Lung (tissue), 12 donors: Measurements from ENCODE around the gene ADK. TPM values are rescaled to one million over a fixed set of nuclear protein-coding genes. Genes with fewer than 3 reads are reported as not detected.

Experiments used
- ATAC-seq: fragments of 200-7000 bp; cut with Tn5 transposase; one replicate; pipeline ENCODE4 v1.9.1; 2020; ENCODE audit warnings: moderate number of reproducible peaks; ENCODE audit not compliant: insufficient read depth, low FRiP score
- DNase-seq, 3 donors: peaks; one replicate each; pipeline ENCODE4 v3.0.0-alpha.2; 2013 to 2017
- H3K27ac ChIP-seq, 2 donors: one replicate each; pipeline ENCODE4 v1.5.1; 2013; ENCODE audit warnings: mild to moderate bottlenecking in 2 of 2, moderate library complexity in 2 of 2, control low read depth in 1 of 2, inconsistent platforms in 1 of 2, low read depth in 1 of 2, low read length in 1 of 2
- H3K27me3 ChIP-seq, 3 donors: one replicate each; pipeline ENCODE4 v1.5.1; 2013; ENCODE audit warnings: low read length in 2 of 3; ENCODE audit not compliant: control insufficient read depth in 3 of 3, insufficient read depth in 3 of 3
- H3K36me3 ChIP-seq, 4 donors: one replicate each; pipeline ENCODE4 v1.5.1; 2013; ENCODE audit warnings: low read length in 4 of 4, mild to moderate bottlenecking in 1 of 4, moderate library complexity in 1 of 4; ENCODE audit not compliant: control insufficient read depth in 4 of 4, insufficient read depth in 4 of 4
- H3K4me1 ChIP-seq, 5 donors: one replicate each; pipeline ENCODE4 v1.5.1; 2013; ENCODE audit warnings: low read length in 5 of 5, mild to moderate bottlenecking in 2 of 5, moderate library complexity in 1 of 5; ENCODE audit not compliant: control insufficient read depth in 5 of 5, insufficient read depth in 5 of 5
- H3K4me3 ChIP-seq: one replicate; pipeline ENCODE4 v1.5.1; 2013; ENCODE audit warnings: mild to moderate bottlenecking, control low read depth, moderate library complexity
- H3K9ac ChIP-seq, 2 donors: one replicate each; pipeline ENCODE4 v1.5.1; 2013; ENCODE audit warnings: low read length in 2 of 2, control low read depth in 1 of 2; ENCODE audit not compliant: insufficient read depth in 1 of 2
- H3K9me3 ChIP-seq, 4 donors: one replicate each; pipeline ENCODE4 v1.5.1; 2013; ENCODE audit warnings: low read length in 3 of 4, mild to moderate bottlenecking in 1 of 4, moderate library complexity in 1 of 4; ENCODE audit not compliant: control insufficient read depth in 4 of 4, insufficient read depth in 3 of 4
- WGBS, 2 donors: extraction: QIAGEN DNeasy Blood & Tissue Kit; methylation state at CpG; one replicate each; pipeline ENCODE4 v1.1.7; 2013; 5-methylcytosine and 5-hydroxymethylcytosine counted together
- polyA plus RNA-seq, 2 donors: library from polyadenylated mRNA; stranded (reverse); fragments of 200-250 nt; gene quantifications; one replicate each; pipeline ENCODE4 v1.2.1, GENCODE V29; 2013
- total RNA-seq, 2 donors: library from RNA; depleted of rRNA in 1 of 2; stranded (reverse); fragments of >200 nt in 1 of 2; gene quantifications; one replicate each; pipeline ENCODE4 v1.2.1, GENCODE V29; 2014 to 2021
- TF ChIP-seq, protein P1 (sequence below): IDR thresholded peaks from 2 replicates; pipeline ENCODE4 v1.5.1; 2012; ENCODE audit warnings: mild to moderate bottlenecking; ENCODE audit errors: control extremely low read depth, extremely low read depth
- donor health status: control.
- donor health status: control.
- donor health status: Bipolar disorder and iron deficiency.
- donor health status: healthy.
- donor health status: DM: yes; HTN: yes; CAD: no.

The ADK gene
- total and polyA plus RNA-seq, 4 donors = 31.6 to 82.3 (median 42.9) TPM

DNA sequence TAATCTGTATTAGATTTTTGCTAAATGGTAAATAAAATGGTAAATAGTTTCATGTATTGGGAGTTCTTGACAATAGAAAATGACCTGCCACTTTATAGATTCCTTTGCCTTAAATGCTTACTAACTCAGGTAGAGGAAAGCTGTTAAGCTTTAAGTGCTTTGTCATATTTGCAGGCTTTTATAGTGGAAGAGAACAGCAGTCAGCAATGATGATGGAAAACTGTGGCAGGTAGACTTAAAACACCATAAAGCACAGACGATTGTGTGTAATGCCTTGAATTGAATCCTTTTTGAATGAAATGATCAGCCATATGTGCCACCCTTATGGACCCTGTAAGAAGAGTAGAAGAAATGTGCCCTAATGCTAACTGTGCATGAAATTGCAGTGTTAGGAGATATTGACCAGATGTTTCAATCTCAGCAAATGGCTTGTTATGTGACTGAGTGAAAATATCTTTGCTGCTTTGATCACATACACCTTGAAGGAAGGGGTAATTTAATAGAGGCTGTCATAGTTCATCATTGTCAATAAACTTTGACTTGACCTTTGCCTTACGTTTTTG, 230.4 kb downstream of the ADK start:
- TF ChIP-seq, protein P1, sequence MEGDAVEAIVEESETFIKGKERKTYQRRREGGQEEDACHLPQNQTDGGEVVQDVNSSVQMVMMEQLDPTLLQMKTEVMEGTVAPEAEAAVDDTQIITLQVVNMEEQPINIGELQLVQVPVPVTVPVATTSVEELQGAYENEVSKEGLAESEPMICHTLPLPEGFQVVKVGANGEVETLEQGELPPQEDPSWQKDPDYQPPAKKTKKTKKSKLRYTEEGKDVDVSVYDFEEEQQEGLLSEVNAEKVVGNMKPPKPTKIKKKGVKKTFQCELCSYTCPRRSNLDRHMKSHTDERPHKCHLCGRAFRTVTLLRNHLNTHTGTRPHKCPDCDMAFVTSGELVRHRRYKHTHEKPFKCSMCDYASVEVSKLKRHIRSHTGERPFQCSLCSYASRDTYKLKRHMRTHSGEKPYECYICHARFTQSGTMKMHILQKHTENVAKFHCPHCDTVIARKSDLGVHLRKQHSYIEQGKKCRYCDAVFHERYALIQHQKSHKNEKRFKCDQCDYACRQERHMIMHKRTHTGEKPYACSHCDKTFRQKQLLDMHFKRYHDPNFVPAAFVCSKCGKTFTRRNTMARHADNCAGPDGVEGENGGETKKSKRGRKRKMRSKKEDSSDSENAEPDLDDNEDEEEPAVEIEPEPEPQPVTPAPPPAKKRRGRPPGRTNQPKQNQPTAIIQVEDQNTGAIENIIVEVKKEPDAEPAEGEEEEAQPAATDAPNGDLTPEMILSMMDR = no peak
- no peaks in the 10 kb centered on the region for H3K9me3 ChIP-seq
- DNase-seq = peak in 2 of 3 donors; percentile 20 to 37
- no peaks in the 10 kb centered on the region for H3K36me3 ChIP-seq
- H3K27me3 ChIP-seq = no peaks in the 10 kb centered on the region
- H3K4me3 ChIP-seq = no peak overlapping the region
- no peak overlapping the region for H3K27ac ChIP-seq
- H3K4me1 ChIP-seq = peaks cover 0 to 10% (median 0%) of the 10 kb centered on the region in 5 donors
- no peak for ATAC-seq
- 78 to 92% methylated on average over 2 of the region's 2 CpGs for WGBS, 2 donors
- H3K9ac ChIP-seq = no peak overlapping the region

DNA sequence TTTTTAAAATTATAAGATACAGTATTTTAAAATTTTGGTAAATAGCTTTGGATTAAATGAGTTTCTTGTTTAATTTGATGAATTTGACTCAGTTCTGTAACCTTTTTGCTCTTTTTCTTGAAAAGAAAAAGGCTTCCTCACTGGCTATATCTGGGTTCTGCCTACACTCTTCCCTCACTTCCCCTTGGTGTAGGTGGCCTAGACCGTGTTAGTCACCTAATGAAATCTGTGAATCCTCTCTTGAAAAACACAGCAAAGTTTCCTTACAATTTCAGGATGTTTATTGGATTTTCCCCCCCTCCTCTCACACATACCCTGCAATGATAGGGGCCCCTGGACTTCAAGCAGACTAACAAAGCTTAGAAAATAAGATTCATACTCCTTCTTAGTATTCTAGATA, 231.6 kb downstream of the ADK start:
- Histone ChIP-seq H3K9ac (no peak overlapping the region), H3K36me3 (no peaks in the 10 kb centered on the region), H3K9me3 (no peaks in the 10 kb centered on the region), H3K27ac (no peak overlapping the region), H3K4me3 (no peak overlapping the region), H3K27me3 (no peaks in the 10 kb centered on the region), H3K4me1 (peaks cover 0 to 10% (median 0%) of the 10 kb centered on the region in 5 donors)
- 74% methylated on average over 1 of the region's 1 CpG for WGBS, 2 donors
- TF ChIP-seq, protein P1 = no peak
- DNase-seq (no peak), ATAC-seq (no peak)

DNA sequence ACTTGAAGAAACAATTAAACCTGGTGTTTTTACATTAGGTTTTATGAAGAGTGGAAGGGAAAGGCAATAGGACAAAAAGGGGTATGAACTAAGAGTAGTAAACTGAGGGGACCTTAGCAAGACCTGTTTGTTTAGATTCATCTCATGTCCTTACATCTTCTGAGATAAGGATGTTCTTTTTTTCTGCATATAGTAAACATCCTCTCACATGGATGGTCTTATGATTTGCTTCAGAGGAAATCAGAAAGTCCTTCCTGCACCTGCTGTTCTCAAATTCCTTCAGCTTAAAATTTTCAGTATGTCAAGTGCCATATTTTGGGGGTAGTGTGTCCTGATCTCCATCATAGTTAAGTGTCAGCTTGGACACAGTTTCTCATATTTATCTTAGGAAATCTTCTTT, 232.6 kb downstream of the ADK start:
- Histone ChIP-seq H3K9ac (no peak overlapping the region), H3K27me3 (no peaks in the 10 kb centered on the region), H3K9me3 (no peaks in the 10 kb centered on the region), H3K4me3 (no peak overlapping the region), H3K27ac (no peak overlapping the region), H3K4me1 (peaks cover 0 to 10% (median 0%) of the 10 kb centered on the region in 5 donors), H3K36me3 (no peaks in the 10 kb centered on the region)
- TF ChIP-seq, protein P1 = no peak
- DNase-seq (no peak), ATAC-seq (no peak)
